ENCODE data around the gene ABCC9.
"Not testable (repeated sequence)": the region's sequence is repeated elsewhere in the genome, so short reads cannot be mapped to it uniquely, and the experiment has no call there.

ABCC9 gene

DNA sequence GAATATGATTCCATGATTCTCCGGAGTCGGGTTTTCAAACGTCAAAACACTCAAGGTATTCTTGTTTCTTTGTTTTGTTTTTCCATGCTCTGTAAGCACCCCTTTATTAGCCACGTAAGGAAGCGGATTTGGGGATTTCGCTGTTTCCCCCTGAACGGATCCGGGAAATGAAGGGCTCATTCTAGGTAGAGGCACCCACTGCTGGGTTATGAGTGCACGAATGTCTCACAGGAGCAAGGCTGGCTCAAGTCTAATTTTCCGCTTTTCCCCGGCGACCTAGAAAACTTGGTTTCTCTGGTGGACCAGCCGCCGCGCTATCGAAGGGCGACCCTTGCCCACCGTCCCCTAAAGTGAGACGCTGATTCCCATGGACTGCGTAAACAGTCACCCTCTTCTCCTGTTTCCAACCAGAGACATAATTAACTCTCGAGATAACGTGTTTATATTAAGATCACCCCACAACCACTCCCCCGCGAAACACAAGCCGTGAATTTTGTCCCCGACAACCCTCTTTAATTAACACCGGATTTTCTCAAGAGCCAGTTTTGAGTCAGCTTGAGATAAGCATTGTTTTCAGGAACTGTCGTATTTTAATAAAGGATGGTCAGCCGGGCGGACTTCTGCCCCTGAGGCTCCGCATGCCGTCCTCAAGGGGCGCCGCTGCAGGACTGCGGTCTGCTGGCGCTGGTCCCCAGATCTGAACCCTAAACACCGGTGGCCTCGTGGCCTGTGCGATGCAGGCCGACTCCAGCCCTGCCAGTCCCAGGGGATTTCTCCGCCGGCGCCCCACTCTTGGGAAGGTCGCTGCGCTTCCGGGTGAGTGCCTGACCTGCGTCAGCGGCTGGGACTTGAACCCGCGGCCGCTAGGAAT, 515 bp upstream of the ABCC9 start:
- peak; percentile 39 for DNase-seq (ENCODE audit: low read depth, low spot score)
- peak overlapping the region; percentile 48 for H3K4me3 ChIP-seq (ENCODE audit: low read depth, low read length)
- in situ Hi-C loops (cut with HindIII; ENCODE audit: low sequenced_read_pairs), result no loop called here

GRCh38 chr12:21939435-21939834, 1.8 kb downstream of the ABCC9 start:
- no peak overlapping the region for H3K4me3 ChIP-seq (ENCODE audit: low read depth, low read length)
- no peak for DNase-seq (ENCODE audit: low read depth, low spot score)
- in situ Hi-C loops (cut with HindIII; ENCODE audit: low sequenced_read_pairs), result no loop called here
- TF ChIP-seq, protein P1, sequence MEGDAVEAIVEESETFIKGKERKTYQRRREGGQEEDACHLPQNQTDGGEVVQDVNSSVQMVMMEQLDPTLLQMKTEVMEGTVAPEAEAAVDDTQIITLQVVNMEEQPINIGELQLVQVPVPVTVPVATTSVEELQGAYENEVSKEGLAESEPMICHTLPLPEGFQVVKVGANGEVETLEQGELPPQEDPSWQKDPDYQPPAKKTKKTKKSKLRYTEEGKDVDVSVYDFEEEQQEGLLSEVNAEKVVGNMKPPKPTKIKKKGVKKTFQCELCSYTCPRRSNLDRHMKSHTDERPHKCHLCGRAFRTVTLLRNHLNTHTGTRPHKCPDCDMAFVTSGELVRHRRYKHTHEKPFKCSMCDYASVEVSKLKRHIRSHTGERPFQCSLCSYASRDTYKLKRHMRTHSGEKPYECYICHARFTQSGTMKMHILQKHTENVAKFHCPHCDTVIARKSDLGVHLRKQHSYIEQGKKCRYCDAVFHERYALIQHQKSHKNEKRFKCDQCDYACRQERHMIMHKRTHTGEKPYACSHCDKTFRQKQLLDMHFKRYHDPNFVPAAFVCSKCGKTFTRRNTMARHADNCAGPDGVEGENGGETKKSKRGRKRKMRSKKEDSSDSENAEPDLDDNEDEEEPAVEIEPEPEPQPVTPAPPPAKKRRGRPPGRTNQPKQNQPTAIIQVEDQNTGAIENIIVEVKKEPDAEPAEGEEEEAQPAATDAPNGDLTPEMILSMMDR (IDR thresholded peaks at IDR 0.05; ENCODE audit: low read depth, low read length), result no peak

More for the DNA sequence above, 515 bp upstream of the ABCC9 start:
- TF ChIP-seq, protein P1 (IDR thresholded peaks at IDR 0.05; ENCODE audit: low read depth, low read length), result peak; percentile 51

GRCh38 chr12:21938879-21939278, 2.3 kb downstream of the ABCC9 start:
- in situ Hi-C loops (cut with HindIII; ENCODE audit: low sequenced_read_pairs), result no loop called here
- H3K4me3 ChIP-seq (ENCODE audit: low read depth, low read length), result no peak overlapping the region
- no peak for DNase-seq (ENCODE audit: low read depth, low spot score)
- TF ChIP-seq, protein P1 (IDR thresholded peaks at IDR 0.05; ENCODE audit: low read depth, low read length), result no peak

DNA sequence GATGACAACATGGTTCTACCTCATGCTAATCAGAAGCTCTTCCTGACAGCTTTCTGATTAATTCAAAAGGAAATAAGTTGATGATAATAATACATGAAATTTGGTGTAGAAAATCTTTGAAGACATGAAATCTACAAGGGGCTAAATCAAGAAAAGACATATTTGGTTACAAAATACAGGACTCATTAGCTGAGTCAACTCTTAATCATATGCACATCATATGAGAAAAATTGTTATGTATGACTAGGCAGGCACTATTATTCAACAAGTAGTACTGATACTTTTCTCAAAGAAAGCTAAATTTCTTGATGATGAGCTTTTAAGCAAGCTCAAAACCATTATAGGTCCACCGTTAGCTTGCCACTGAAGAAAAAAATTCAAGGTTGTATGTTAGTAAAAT, 7.1 kb downstream of the ABCC9 start:
- DNase-seq (ENCODE audit: low read depth, low spot score), result no peak
- H3K4me3 ChIP-seq (ENCODE audit: low read depth, low read length), result no peak overlapping the region
- TF ChIP-seq, protein P1 (IDR thresholded peaks at IDR 0.05; ENCODE audit: low read depth, low read length), result no peak
- in situ Hi-C loops (cut with HindIII; ENCODE audit: low sequenced_read_pairs), result no loop called here

- TF ChIP-seq, protein P1 (IDR thresholded peaks at IDR 0.05; ENCODE audit: low read depth, low read length), result no peak
- in situ Hi-C loops (cut with HindIII; ENCODE audit: low sequenced_read_pairs), result no loop called here
- no peak overlapping the region for H3K4me3 ChIP-seq (ENCODE audit: low read depth, low read length)
- no peak for DNase-seq (ENCODE audit: low read depth, low spot score)
Observed at GRCh38 chr12:21933656-21934055, 7.6 kb downstream of the ABCC9 start.

DNA sequence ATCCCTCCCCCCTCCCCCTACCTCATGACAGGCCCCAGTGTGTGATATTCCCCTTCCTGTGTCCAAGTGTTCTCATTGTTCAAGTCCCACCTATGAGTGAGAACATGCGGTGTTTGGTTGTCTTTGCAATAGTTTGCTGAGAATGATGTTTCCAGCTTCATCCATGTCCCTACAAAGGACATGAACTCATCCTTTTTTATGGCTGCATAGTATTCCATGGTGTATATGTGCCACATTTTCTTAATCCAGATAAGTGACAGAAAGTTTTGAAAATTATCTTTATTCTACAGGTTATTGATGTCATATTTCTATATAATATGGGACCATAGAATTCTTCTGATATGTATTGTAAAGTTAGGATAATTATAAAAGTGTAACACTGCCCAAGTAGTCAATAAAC, 11.3 kb downstream of the ABCC9 start:
- DNase-seq (ENCODE audit: low read depth, low spot score); H3K4me3 ChIP-seq (ENCODE audit: low read depth, low read length); in situ Hi-C loops (cut with HindIII; ENCODE audit: low sequenced_read_pairs): not testable (repeated sequence)

- DNase-seq (ENCODE audit: low read depth, low spot score), result no peak
- no peak overlapping the region for H3K4me3 ChIP-seq (ENCODE audit: low read depth, low read length)
- in situ Hi-C loops (cut with HindIII; ENCODE audit: low sequenced_read_pairs), result no loop called here
- TF ChIP-seq, protein P1 (IDR thresholded peaks at IDR 0.05; ENCODE audit: low read depth, low read length), result no peak
Observed at GRCh38 chr12:21925296-21925913, 15.8 kb downstream of the ABCC9 start.

Measured in astrocyte of the spinal cord (primary cell).